PC-3 (cell line): ENCODE data around the gene RAD9A. TPM values are rescaled to one million over a fixed set of nuclear protein-coding genes. Genes with fewer than 3 reads are reported as not detected.

Experiments
- ATAC-seq: fragments of 200-7000 bp; cut with Tn5 transposase; 2 replicates; pipeline ENCODE4 v1.9.1; 2020; ENCODE audit warnings: mild to moderate bottlenecking, moderate library complexity
- BruUV-seq: library from RNA; stranded (reverse); fragments of 400-500 nt; replicated peaks from 2 replicates; lab custom pipeline; 2021; lab: Mats Ljungman, UMichigan
- CTCF ChIA-PET: fragments of 300-600 bp; sonication (Branson Sonifier 250); formaldehyde crosslinking; loops from one replicate; lab custom pipeline; 2022; ENCODE audit warnings: antibody characterized with exemption; lab: Charles Lee
- POLR2A ChIA-PET: fragments of 300-600 bp; sonication (Branson Sonifier 250); formaldehyde crosslinking; loops from one replicate; lab custom pipeline; 2022; ENCODE audit warnings: antibody characterized with exemption; ENCODE audit not compliant: unreplicated experiment; lab: Charles Lee
- DNase-seq: peaks from one replicate; pipeline ENCODE4 v3.0.0-alpha.2; 2015
- H2AFZ ChIP-seq: fragments of 300-600 bp; sonication (generic); 2 replicates; pipeline ENCODE4 v1.6.0; 2016; ENCODE audit warnings: antibody characterized with exemption, low read length
- H3F3A ChIP-seq: fragments of 300-600 bp; sonication (generic); one replicate; pipeline ENCODE4 v1.6.0; 2017; ENCODE audit warnings: antibody characterized with exemption, low read length, control low read depth, mild to moderate bottlenecking; ENCODE audit not compliant: unreplicated experiment
- H3K27ac ChIP-seq: fragments of 300-600 bp; sonication (generic); 2 replicates; pipeline ENCODE4 v1.5.1; 2016; ENCODE audit warnings: mild to moderate bottlenecking, low read length
- H3K27me3 ChIP-seq: fragments of 300-600 bp; sonication (generic); 2 replicates; pipeline ENCODE4 v1.6.1; 2016; ENCODE audit warnings: low read length, mixed read lengths
- H3K36me3 ChIP-seq: fragments of 300-600 bp; sonication (generic); 2 replicates; pipeline ENCODE4 v1.6.1; 2016; ENCODE audit warnings: low read depth, mixed run types, low read length, mixed read lengths
- H3K4me1 ChIP-seq: fragments of 300-600 bp; sonication (generic); 2 replicates; pipeline ENCODE4 v1.5.1; 2016; ENCODE audit warnings: low read length; ENCODE audit not compliant: insufficient read depth
- H3K4me2 ChIP-seq: fragments of 300-600 bp; sonication (generic); 2 replicates; pipeline ENCODE4 v1.6.0; 2016; ENCODE audit warnings: low read length
- H3K4me3 ChIP-seq: fragments of 300-600 bp; sonication (generic); 2 replicates; pipeline ENCODE4 v1.5.1; 2016; ENCODE audit warnings: mild to moderate bottlenecking, low read length, mixed read lengths
- H3K79me2 ChIP-seq: fragments of 300-600 bp; sonication (generic); 2 replicates; pipeline ENCODE4 v1.6.1; 2017; ENCODE audit warnings: low read length, mixed read lengths
- H3K9ac ChIP-seq: fragments of 300-600 bp; sonication (generic); 2 replicates; pipeline ENCODE4 v1.6.0; 2016; ENCODE audit warnings: mild to moderate bottlenecking, low read length
- H3K9me2 ChIP-seq: fragments of 300-600 bp; sonication (generic); replicated peaks from 2 replicates; pipeline ENCODE4 v1.6.1; 2016; ENCODE audit warnings: mixed run types, low read length, mixed read lengths
- H3K9me3 ChIP-seq: fragments of 300-600 bp; sonication (generic); 2 replicates; pipeline ENCODE4 v1.6.1; 2016; ENCODE audit warnings: low read length, mixed read lengths
- H4K20me1 ChIP-seq: fragments of 300-600 bp; sonication (generic); 2 replicates; pipeline ENCODE4 v1.6.1; 2016; ENCODE audit warnings: low read length, mixed read lengths
- CTCF ChIP-seq: fragments of 300-600 bp; sonication (generic); conservative IDR thresholded peaks from 2 replicates; pipeline ENCODE4 v1.5.1; 2017; ENCODE audit warnings: antibody characterized with exemption, low read depth, mild to moderate bottlenecking, low read length
- EZH2 ChIP-seq: fragments of 300-600 bp; sonication (generic); IDR thresholded peaks from one replicate; pipeline ENCODE4 v1.6.1; 2017; ENCODE audit warnings: antibody characterized with exemption, mild to moderate bottlenecking, low read length; ENCODE audit not compliant: unreplicated experiment
- EZH2phosphoT487 ChIP-seq: fragments of 300-600 bp; sonication (generic); IDR thresholded peaks from 2 replicates; pipeline ENCODE4 v1.6.1; 2018; ENCODE audit warnings: mild to moderate bottlenecking, antibody characterized with exemption, low read length, borderline replicate concordance
- intact Hi-C: fragments of 100-400 bp; cut with micrococcal nuclease; formaldehyde crosslinking; loops from 2 replicates; pipeline ENCODE4 v1.9.0; 2023
- total RNA-seq: library from RNA; depleted of rRNA; stranded (reverse); fragments of >200 nt; gene quantifications from 2 replicates; pipeline ENCODE4 v1.2.3, GENCODE V29; 2014

The RAD9A gene
- total RNA-seq, 1 experiment from 2014 or later, result 45.5 TPM

GRCh38 chr11:67400251-67400941 lies 8.6 kb downstream of the RAD9A start:
- ATAC-seq (no peak), DNase-seq (no peak)
- H3K27ac ChIP-seq, result no peak overlapping the region
- H3K79me2 ChIP-seq, result peaks cover 28% of the 10 kb centered on the region
- POLR2A ChIA-PET, result interaction anchor here (0.6 to 1.2 kb wide), 2 partner anchors 20 to 47 kb away, joined by 5 read pairs; partner anchors contain the start of gene POLD4
- peak overlapping the region; percentile 88 for H3K4me3 ChIP-seq
- no peaks in the 10 kb centered on the region for H3F3A ChIP-seq
- CTCF ChIA-PET, result interaction anchor here (0.9 to 1.7 kb wide), 3 partner anchors 8 to 68 kb away, joined by 3 to 15 read pairs (median 3); partner anchors contain the start of genes RAD9A and TMEM134
- H2AFZ ChIP-seq, result no peak overlapping the region
- no TSS peak for BruUV-seq
- peaks cover 11% of the 10 kb centered on the region for H3K4me1 ChIP-seq
- peaks cover 24% of the 10 kb centered on the region for H3K36me3 ChIP-seq
- no peaks in the 10 kb centered on the region for H3K9me2 ChIP-seq
- H3K9ac ChIP-seq, result peak overlapping the region; percentile 93
- peak overlapping the region; percentile 98 for H3K4me2 ChIP-seq
- no peaks in the 10 kb centered on the region for H3K27me3 ChIP-seq
- H3K9me3 ChIP-seq, result no peaks in the 10 kb centered on the region
- H4K20me1 ChIP-seq, result peaks cover 16% of the 10 kb centered on the region; the same call in 1 of the 2 replicates
- no peak for TF ChIP-seq CTCF
- TF ChIP-seq EZH2, result no peak
- no peak for TF ChIP-seq EZH2phosphoT487
- intact Hi-C loops, result no loop called here

GRCh38 chr11:67400942-67401494 lies 9.2 kb downstream of the RAD9A start:
- H3K4me3 ChIP-seq, result peak overlapping the region; percentile 88
- no peaks in the 10 kb centered on the region for H3K9me3 ChIP-seq
- H3K27me3 ChIP-seq, result no peaks in the 10 kb centered on the region
- intact Hi-C loops, result loop anchor here (1.0 kb wide), 1 partner anchor 67 kb away; no protein-coding TSS in a partner anchor
- ChIA-PET CTCF (interaction anchor here (0.6 to 1.7 kb wide), 8 partner anchors 9 to 899 kb away, joined by 3 to 15 read pairs (median 6); partner anchors contain the start of genes PITPNM1, RAD9A and TMEM134), POLR2A (interaction anchor here (0.5 to 1.2 kb wide), 7 partner anchors 20 to 935 kb away, joined by 3 to 16 read pairs (median 5); partner anchors contain the start of gene PELI3)
- no peaks in the 10 kb centered on the region for H3K9me2 ChIP-seq
- DNase-seq (no peak), ATAC-seq (no peak; the same call in none of the 2 replicates)
- peaks cover 11% of the 10 kb centered on the region for H3K4me1 ChIP-seq
- TF ChIP-seq EZH2phosphoT487 (no peak), CTCF (no peak), EZH2 (no peak)
- TSS peak; percentile 39 for BruUV-seq
- H2AFZ ChIP-seq, result peak overlapping the region; percentile 74; the same call in 1 of the 2 replicates
- H3K4me2 ChIP-seq, result peak overlapping the region; percentile 98
- H3F3A ChIP-seq, result no peaks in the 10 kb centered on the region
- H3K27ac ChIP-seq, result peak overlapping the region; percentile 71
- H3K79me2 ChIP-seq, result peaks cover 28% of the 10 kb centered on the region
- H3K9ac ChIP-seq, result peak overlapping the region; percentile 93
- H4K20me1 ChIP-seq, result peaks cover 16% of the 10 kb centered on the region; the same call in 1 of the 2 replicates
- H3K36me3 ChIP-seq, result peaks cover 24% of the 10 kb centered on the region
